IMR-90 (cell line): ENCODE measurements around the gene ATXN1. TPM values are rescaled to one million over a fixed set of nuclear protein-coding genes. Genes with fewer than 3 reads are reported as not detected.

ENCODE experiments used
- ATAC-seq: fragments of 200-7000 bp; cut with Tn5 transposase; 2 replicates; pipeline ENCODE4 v1.9.1; 2020; ENCODE audit warnings: low read depth, mild to moderate bottlenecking, moderate library complexity
- BruUV-seq: library from RNA; stranded (reverse); fragments of 400-500 nt; replicated peaks from 2 replicates; lab custom pipeline; 2021; lab: Mats Ljungman, UMichigan
- CTCF ChIA-PET: fragments of 300-600 bp; formaldehyde crosslinking; extraction: SDS; loops from one replicate; lab custom pipeline; 2021; ENCODE audit warnings: antibody characterized with exemption; lab: Yijun Ruan, JAX
- POLR2A ChIA-PET: fragments of 300-600 bp; sonication (Branson Sonifier 250); formaldehyde crosslinking; loops from one replicate; lab custom pipeline; 2022; ENCODE audit warnings: antibody characterized with exemption; ENCODE audit not compliant: unreplicated experiment; lab: Charles Lee
- DNase-seq: peaks from one replicate; pipeline ENCODE4 v3.0.0; 2013
- H2AFZ ChIP-seq: replicated peaks from 2 replicates; pipeline ENCODE3; 2013; ENCODE audit warnings: low read length, mild to moderate bottlenecking; ENCODE audit not compliant: poor library complexity
- H2AK5ac ChIP-seq: 2 replicates; pipeline ENCODE4 v1.6.1; 2013; ENCODE audit warnings: low read depth, low read length, inconsistent platforms
- H2AK9ac ChIP-seq: replicated peaks from 2 replicates; pipeline ENCODE3; 2013; ENCODE audit warnings: mild to moderate bottlenecking, low read depth, low read length, moderate library complexity; ENCODE audit not compliant: poor library complexity
- H2BK120ac ChIP-seq: 2 replicates; pipeline ENCODE4 v1.6.1; 2013; ENCODE audit warnings: low read depth, low read length, inconsistent platforms
- H2BK15ac ChIP-seq: 3 replicates; pipeline ENCODE4 v1.6.1; 2013; ENCODE audit warnings: low read depth, low read length, inconsistent platforms
- H2BK20ac ChIP-seq: 2 replicates; pipeline ENCODE4 v1.6.1; 2013; ENCODE audit warnings: low read depth, mild to moderate bottlenecking, inconsistent platforms, low read length, moderate library complexity
- H2BK5ac ChIP-seq: 2 replicates; pipeline ENCODE4 v1.6.1; 2013; ENCODE audit warnings: mild to moderate bottlenecking, low read depth, low read length, inconsistent platforms; ENCODE audit not compliant: poor library complexity, severe bottlenecking
- H3K14ac ChIP-seq: replicated peaks from 2 replicates; pipeline ENCODE4 v1.6.1; 2013; ENCODE audit warnings: low read depth, low read length, inconsistent platforms
- H3K18ac ChIP-seq: 2 replicates; pipeline ENCODE4 v1.6.1; 2013; ENCODE audit warnings: low read depth, low read length, control low read depth
- H3K23ac ChIP-seq: 2 replicates; pipeline ENCODE4 v1.6.1; 2013; ENCODE audit warnings: low read depth, low read length, inconsistent platforms
- H3K27ac ChIP-seq: 2 replicates; pipeline ENCODE4 v1.5.1; 2013; ENCODE audit warnings: mild to moderate bottlenecking, control low read depth, low read length; ENCODE audit not compliant: insufficient read depth
- H3K27me3 ChIP-seq: 2 replicates; pipeline ENCODE4 v1.6.1; 2013; ENCODE audit warnings: low read length; ENCODE audit not compliant: control insufficient read depth, insufficient read depth
- H3K36me3 ChIP-seq: 2 replicates; pipeline ENCODE4 v1.6.1; 2013; ENCODE audit warnings: low read length, mixed read lengths; ENCODE audit not compliant: control insufficient read depth, insufficient read depth
- H3K4ac ChIP-seq: 2 replicates; pipeline ENCODE4 v1.6.1; 2013; ENCODE audit warnings: low read depth, low read length, inconsistent platforms
- H3K4me1 ChIP-seq: 2 replicates; pipeline ENCODE4 v1.6.1; 2013; ENCODE audit warnings: low read length, mixed read lengths; ENCODE audit not compliant: control insufficient read depth, insufficient read depth
- H3K4me2 ChIP-seq: 2 replicates; pipeline ENCODE4 v1.6.1; 2013; ENCODE audit warnings: low read depth, mild to moderate bottlenecking, control low read depth, low read length, moderate library complexity
- H3K4me3 ChIP-seq: 2 replicates; pipeline ENCODE4 v1.5.1; 2013; ENCODE audit warnings: low read depth, mild to moderate bottlenecking, control low read depth, low read length, moderate library complexity; ENCODE audit not compliant: insufficient read depth
- H3K56ac ChIP-seq: 2 replicates; pipeline ENCODE4 v1.6.1; 2013; ENCODE audit warnings: low read length, inconsistent platforms; ENCODE audit not compliant: insufficient read depth; ENCODE audit errors: extremely low read depth
- H3K79me1 ChIP-seq, 2 experiments: 2 replicates each; pipeline ENCODE4 v1.6.1; 2013; ENCODE audit warnings: low read length in 2 of 2, inconsistent platforms in 1 of 2, low read depth in 1 of 2
- H3K9ac ChIP-seq: 2 replicates; pipeline ENCODE4 v1.6.1; 2013; ENCODE audit warnings: low read depth, low read length, control low read depth
- H3K9me1 ChIP-seq: 2 replicates; pipeline ENCODE4 v1.6.1; 2013; ENCODE audit warnings: low read length, inconsistent platforms; ENCODE audit not compliant: insufficient read depth
- H3K9me3 ChIP-seq: 2 replicates; pipeline ENCODE4 v1.6.1; 2013; ENCODE audit warnings: low read length; ENCODE audit not compliant: control insufficient read depth, insufficient read depth
- H4K20me1 ChIP-seq: 2 replicates; pipeline ENCODE4 v1.6.1; 2013; ENCODE audit warnings: low read length, inconsistent platforms; ENCODE audit not compliant: insufficient read depth
- H4K5ac ChIP-seq: 2 replicates; pipeline ENCODE4 v1.6.1; 2013; ENCODE audit warnings: mild to moderate bottlenecking, low read depth, low read length, control low read depth
- H4K8ac ChIP-seq, 2 experiments: 2 replicates each; pipeline ENCODE4 v1.6.1; 2013; ENCODE audit warnings: low read depth in 2 of 2, low read length in 2 of 2, control low read depth in 1 of 2, inconsistent platforms in 1 of 2
- H4K91ac ChIP-seq: 2 replicates; pipeline ENCODE4 v1.6.1; 2013; ENCODE audit warnings: low read depth, low read length, inconsistent platforms; ENCODE audit not compliant: insufficient read depth
- BHLHE40 ChIP-seq: fragments of 150-350 bp; IDR thresholded peaks from 2 replicates; pipeline ENCODE4 v1.6.1; 2016; ENCODE audit warnings: mild to moderate bottlenecking, low read depth, low read length
- CHD1 ChIP-seq: IDR thresholded peaks from 2 replicates; pipeline ENCODE4 v1.6.1; 2012; ENCODE audit warnings: low read depth, low read length, improper control_type of control experiment
- ELK1 ChIP-seq: fragments of 150-350 bp; IDR thresholded peaks from 2 replicates; pipeline ENCODE4 v1.6.1; 2016; ENCODE audit warnings: low read depth, mild to moderate bottlenecking, low read length, moderate library complexity, borderline replicate concordance
- FOS ChIP-seq: fragments of 150-350 bp; IDR thresholded peaks from 2 replicates; pipeline ENCODE4 v1.6.1; 2016; ENCODE audit warnings: low read depth, low read length
- NFE2L2 ChIP-seq: fragments of 150-350 bp; IDR thresholded peaks from 2 replicates; pipeline ENCODE4 v1.6.1; 2016; ENCODE audit warnings: low read depth, mild to moderate bottlenecking, low read length
- POLR2A ChIP-seq: IDR thresholded peaks from 2 replicates; pipeline ENCODE4 v1.6.1; 2012; ENCODE audit warnings: mild to moderate bottlenecking, low read depth, low read length
- RCOR1 ChIP-seq: IDR thresholded peaks from 2 replicates; pipeline ENCODE4 v1.6.1; 2012; ENCODE audit warnings: mild to moderate bottlenecking, low read length, improper control_type of control experiment; ENCODE audit not compliant: insufficient replicate concordance
- USF2 ChIP-seq: fragments of 150-350 bp; IDR thresholded peaks from 2 replicates; pipeline ENCODE4 v1.6.1; 2017; ENCODE audit warnings: mild to moderate bottlenecking, antibody characterized with exemption, low read length, low read depth
- WGBS, 2 experiments: methylation state at CpG; one replicate each; pipeline versions ENCODE4 v1.1.5 to v1.1.7; 2013; ENCODE audit warnings: missing lambda C conversion rate in 2 of 2; ENCODE audit not compliant: insufficient read length in 1 of 2; ENCODE audit errors: extremely low coverage in 2 of 2; 5-methylcytosine and 5-hydroxymethylcytosine counted together
- dilution Hi-C: fragments of 300-500 bp; cut with HindIII; formaldehyde crosslinking; loops from one replicate; pipeline ENCODE4 v1.14.3; 2018; ENCODE audit warnings: low sequenced_read_pairs; ENCODE audit not compliant: unreplicated experiment
- in situ Hi-C: fragments of 300-500 bp; cut with MboI; formaldehyde crosslinking; loops from 3 replicates; pipeline ENCODE4 v1.14.3; 2019; ENCODE audit warnings: low sequenced_read_pairs, inconsistent platforms, mixed read lengths
- intact Hi-C: fragments of 100-400 bp; cut with micrococcal nuclease; formaldehyde crosslinking; loops from 2 replicates; pipeline ENCODE4 v1.10.0; 2022
- polyA plus RNA-seq, 3 experiments: library from polyadenylated mRNA; depleted of rRNA; stranded (reverse); fragments of >200 nt; gene quantifications; 2 replicates each; pipeline ENCODE4 v1.2.3, GENCODE V29; 2012; ENCODE audit warnings: low replicate concordance in 1 of 3
- total RNA-seq: library from RNA; depleted of rRNA; stranded (reverse); fragments of >200 nt; gene quantifications from 2 replicates; pipeline ENCODE4 v1.2.3, GENCODE V29; 2012

ATXN1 gene
- total and polyA plus RNA-seq, 2 of the 4 experiments (the other 2 are of a cell fraction) = 7.3 to 11.1 TPM

GRCh38 chr6:16527691-16528090 is 233.6 kb downstream of the ATXN1 start:
- no peak overlapping the region for H3K4me2 ChIP-seq
- in situ Hi-C loops (no loop called here), intact Hi-C loops (no loop called here), dilution Hi-C loops (no loop called here)
- CTCF ChIA-PET = no interaction called here
- TF ChIP-seq NFE2L2 (no peak), POLR2A (no peak), RCOR1 (no peak), ELK1 (no peak), BHLHE40 (no peak), CHD1 (no peak), USF2 (no peak), FOS (no peak)
- ATAC-seq = no peak
- no peak overlapping the region for H3K23ac ChIP-seq
- peaks cover 4% of the 10 kb centered on the region for H3K4me1 ChIP-seq
- WGBS, 2 experiments = no CpG with 5 or more reads among the region's 3 CpGs
- H2AFZ ChIP-seq = no peak overlapping the region
- H4K91ac ChIP-seq = no peak overlapping the region
- no peak overlapping the region for H2AK9ac ChIP-seq
- POLR2A ChIA-PET = no interaction called here
- no peak overlapping the region for H3K4me3 ChIP-seq
- no peak overlapping the region for H2AK5ac ChIP-seq
- peaks cover 0 to 14% of the 10 kb centered on the region in 2 experiments; a peak in 2 of 4 replicates for H3K79me1 ChIP-seq
- H3K9me1 ChIP-seq = peaks cover 5% of the 10 kb centered on the region
- H3K27me3 ChIP-seq = no peaks in the 10 kb centered on the region
- H4K5ac ChIP-seq = no peak overlapping the region
- no peak overlapping the region for H2BK15ac ChIP-seq
- no peak overlapping the region for H3K18ac ChIP-seq
- no peak overlapping the region for H3K9ac ChIP-seq
- H3K27ac ChIP-seq = no peak overlapping the region
- H3K56ac ChIP-seq = no peak overlapping the region
- H3K9me3 ChIP-seq = no peaks in the 10 kb centered on the region
- no peak for DNase-seq
- H2BK5ac ChIP-seq = no peak overlapping the region
- H3K36me3 ChIP-seq = no peaks in the 10 kb centered on the region
- no peak overlapping the region for H2BK20ac ChIP-seq
- no peak overlapping the region for H4K8ac ChIP-seq
- H3K14ac ChIP-seq = no peak overlapping the region
- no peak overlapping the region for H2BK120ac ChIP-seq
- BruUV-seq = no TSS peak
- peaks cover 14% of the 10 kb centered on the region for H4K20me1 ChIP-seq
- no peak overlapping the region for H3K4ac ChIP-seq
